HG02943 (cell line): Measurements from ENCODE around the gene SEMA4D.

Experiments used
- ATAC-seq: cut with Tn5 transposase; IDR thresholded peaks from one replicate; pipeline ENCODE4 v1.9.1; 2021; ENCODE audit warnings: mild to moderate bottlenecking, low read depth, moderate library complexity; ENCODE audit not compliant: unreplicated experiment

Gene SEMA4D

GRCh38 chr9:89418882-89419640 is 78.9 kb downstream of the SEMA4D start:
- ATAC-seq = peak; percentile 79

GRCh38 chr9:89418474-89418845 is 79.5 kb downstream of the SEMA4D start:
- peak; percentile 9 for ATAC-seq

GRCh38 chr9:89417832-89418473 is 80.0 kb downstream of the SEMA4D start:
- no peak for ATAC-seq

GRCh38 chr9:89414670-89415324 is 83.1 kb downstream of the SEMA4D start:
- no peak for ATAC-seq

GRCh38 chr9:89413963-89414638 is 83.8 kb downstream of the SEMA4D start:
- ATAC-seq = no peak

GRCh38 chr9:89412951-89413350 is 85.0 kb downstream of the SEMA4D start:
- no peak for ATAC-seq

GRCh38 chr9:89412541-89412940 is 85.4 kb downstream of the SEMA4D start:
- ATAC-seq = no peak

- ATAC-seq = no peak
Measured at GRCh38 chr9:89411759-89412158, 86.2 kb downstream of the SEMA4D start.

- no peak for ATAC-seq
Measured at GRCh38 chr9:89410641-89411350, 87.1 kb downstream of the SEMA4D start.

- no peak for ATAC-seq
Measured at GRCh38 chr9:89410022-89410421, 87.9 kb downstream of the SEMA4D start.

- no peak for ATAC-seq
Measured at GRCh38 chr9:89409466-89409865, 88.4 kb downstream of the SEMA4D start.

GRCh38 chr9:89408628-89409101 is 89.2 kb downstream of the SEMA4D start:
- peak; percentile 47 for ATAC-seq

- ATAC-seq = no peak
Measured at GRCh38 chr9:89407070-89407469, 90.8 kb downstream of the SEMA4D start.

- peak; percentile 53 for ATAC-seq
Measured at GRCh38 chr9:89405826-89406225, 92.1 kb downstream of the SEMA4D start.

GRCh38 chr9:89404074-89404473 is 93.8 kb downstream of the SEMA4D start:
- no peak for ATAC-seq

GRCh38 chr9:89402695-89403427 is 95.1 kb downstream of the SEMA4D start:
- ATAC-seq = no peak

- ATAC-seq = peak; percentile 69
Measured at GRCh38 chr9:89400403-89401116, 97.4 kb downstream of the SEMA4D start.

GRCh38 chr9:89398621-89399020 is 99.3 kb downstream of the SEMA4D start:
- no peak for ATAC-seq

GRCh38 chr9:89397471-89397870 is 100.4 kb downstream of the SEMA4D start:
- ATAC-seq = no peak
